ENCODE results near the gene ZNF598.
"Not testable (repeated sequence)": the region's sequence is repeated elsewhere in the genome, so short reads cannot be mapped to it uniquely, and the experiment has no call there.

The ZNF598 gene

DNA sequence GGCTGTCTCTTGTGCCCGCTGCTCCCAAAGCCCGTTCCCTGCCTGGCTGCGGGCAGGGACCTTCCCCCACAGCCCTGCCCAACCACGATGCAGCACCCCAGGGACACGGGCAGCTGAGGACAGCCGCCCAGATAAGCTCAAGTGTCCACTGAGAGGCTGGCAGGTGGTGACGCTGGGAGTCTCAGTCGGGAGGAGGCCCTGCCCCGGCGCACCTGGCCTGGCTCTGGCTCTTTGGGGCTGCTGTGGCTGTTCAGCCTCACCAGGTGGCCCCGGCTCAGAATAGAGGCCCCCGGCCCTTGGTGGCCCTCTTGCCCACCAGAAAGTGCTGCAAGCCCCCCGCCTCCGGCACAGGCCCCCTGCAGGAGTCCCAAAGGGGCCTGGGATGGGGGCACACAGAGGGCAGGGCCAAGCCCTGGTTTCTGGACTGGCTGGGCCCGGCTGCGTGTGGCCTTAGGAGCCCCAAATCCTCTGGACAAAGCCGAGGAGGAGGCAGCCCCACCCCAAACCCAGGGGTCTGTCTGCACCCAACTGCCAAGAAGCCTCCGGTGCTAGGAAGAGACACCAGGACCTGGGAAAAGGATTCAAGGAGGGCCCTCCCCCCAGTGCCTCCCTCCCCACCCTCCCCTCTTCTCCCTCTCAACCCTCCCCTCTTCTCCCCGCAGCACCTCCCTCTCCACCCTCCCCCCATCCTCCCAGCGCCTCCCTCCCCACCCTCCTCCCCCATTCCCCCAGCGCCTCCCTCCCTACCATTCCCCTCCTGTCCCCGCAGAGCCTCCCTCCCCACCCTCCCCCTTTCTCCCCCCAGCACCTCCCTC, 32.8 kb upstream of the ZNF598 start:
- in situ Hi-C loops (cut with HindIII; ENCODE audit: low pct_ligation_motif_present, low pct_unique_long_range_greater_than_20kb, low sequenced_read_pairs): no loop called here
- no peak for DNase-seq

- in situ Hi-C loops (cut with HindIII; ENCODE audit: low pct_ligation_motif_present, low pct_unique_long_range_greater_than_20kb, low sequenced_read_pairs): no loop called here
- DNase-seq: no peak
These were observed 31.3 kb upstream of the ZNF598 start for GRCh38 chr16:2040787-2041522.

DNA sequence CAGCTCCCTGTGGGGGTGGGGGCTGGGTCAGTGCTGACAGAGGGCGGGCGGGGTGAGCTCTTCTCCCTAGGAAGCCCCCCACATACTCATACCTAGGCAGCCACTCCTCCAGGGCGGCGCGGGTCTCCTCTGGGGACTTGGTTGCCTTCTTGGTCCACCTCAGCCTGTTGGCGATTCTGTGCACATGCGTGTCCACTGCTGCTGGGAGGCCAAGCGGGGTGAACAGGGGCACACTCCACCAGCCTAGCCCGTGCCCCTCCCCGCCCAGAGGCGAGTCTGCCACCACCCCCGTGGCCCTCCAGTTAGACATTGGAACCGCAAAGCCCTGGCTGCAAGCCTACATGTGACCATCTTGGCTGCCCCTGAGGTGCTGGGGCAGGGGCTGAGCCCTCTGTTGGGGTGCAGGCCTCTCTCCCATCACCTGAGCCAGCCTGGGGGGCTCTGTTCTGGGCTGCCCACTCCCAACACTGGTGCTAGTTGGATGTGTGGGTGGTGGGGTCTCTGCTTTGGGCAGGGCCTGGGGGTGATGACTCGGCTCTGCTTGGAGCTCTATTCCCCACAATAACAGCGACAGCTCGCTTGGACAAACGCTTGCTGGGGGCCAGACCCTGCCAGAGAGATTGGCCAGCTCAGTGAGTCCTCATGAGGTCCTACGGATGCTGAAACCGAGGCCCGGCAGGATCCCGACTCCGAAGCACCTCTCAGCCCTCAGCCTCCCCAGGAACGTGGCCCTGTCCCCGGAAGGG, 30.6 kb upstream of the ZNF598 start:
- in situ Hi-C loops (cut with HindIII; ENCODE audit: low pct_ligation_motif_present, low pct_unique_long_range_greater_than_20kb, low sequenced_read_pairs): no loop called here

GRCh38 chr16:2039274-2040031, 29.8 kb upstream of the ZNF598 start:
- no peak for DNase-seq
- in situ Hi-C loops (cut with HindIII; ENCODE audit: low pct_ligation_motif_present, low pct_unique_long_range_greater_than_20kb, low sequenced_read_pairs): loop anchor here (10.0 kb wide), 1 partner anchor 125 kb away; no protein-coding TSS in a partner anchor

More for the DNA sequence above, 30.6 kb upstream of the ZNF598 start:
- DNase-seq: no peak

- in situ Hi-C loops (cut with HindIII; ENCODE audit: low pct_ligation_motif_present, low pct_unique_long_range_greater_than_20kb, low sequenced_read_pairs): loop anchor here (10.0 kb wide), 1 partner anchor 126 kb away; no protein-coding TSS in a partner anchor
- no peak for DNase-seq
These were observed 29.0 kb upstream of the ZNF598 start for GRCh38 chr16:2038382-2039231.

DNA sequence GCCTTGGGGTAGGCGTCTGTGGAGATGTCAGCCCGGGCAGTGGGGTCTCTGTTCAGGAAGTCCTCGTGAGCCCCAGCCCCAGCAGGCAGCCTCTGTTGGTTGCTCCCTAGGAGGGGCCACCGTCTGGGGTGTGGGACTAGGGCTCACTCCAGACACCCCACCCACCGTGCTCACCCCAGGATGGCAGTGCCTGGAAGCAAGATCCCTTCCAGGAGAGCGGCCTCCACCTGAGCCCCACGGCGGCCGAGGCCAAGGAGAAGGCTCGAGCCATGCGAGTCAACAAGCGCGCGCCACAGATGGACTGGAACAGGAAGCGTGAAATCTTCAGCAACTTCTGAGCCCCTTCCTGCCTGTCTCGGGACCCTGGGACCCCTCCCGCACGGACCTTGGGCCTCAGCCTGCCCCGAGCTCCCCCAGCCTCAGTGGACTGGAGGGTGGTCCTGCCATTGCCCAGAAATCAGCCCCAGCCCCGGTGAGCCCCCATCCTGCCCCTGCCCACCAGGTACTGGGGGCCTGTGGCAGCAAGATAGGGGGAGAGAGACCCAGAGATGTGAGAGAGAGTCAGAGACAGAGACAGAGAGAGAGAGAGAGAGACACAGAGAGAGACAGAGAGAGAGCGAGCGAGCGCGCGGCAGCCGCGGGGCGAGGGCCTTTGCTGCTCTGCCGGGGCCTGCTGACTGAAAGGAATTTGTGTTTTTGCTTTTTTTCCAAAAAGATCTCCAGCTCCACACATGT, 28.2 kb upstream of the ZNF598 start:
- in situ Hi-C loops (cut with HindIII; ENCODE audit: low pct_ligation_motif_present, low pct_unique_long_range_greater_than_20kb, low sequenced_read_pairs): loop anchor here (10.0 kb wide), 1 partner anchor 127 kb away; no protein-coding TSS in a partner anchor
- DNase-seq: no peak

- in situ Hi-C loops (cut with HindIII; ENCODE audit: low pct_ligation_motif_present, low pct_unique_long_range_greater_than_20kb, low sequenced_read_pairs): loop anchor here (10.0 kb wide), 1 partner anchor 128 kb away; no protein-coding TSS in a partner anchor
- no peak for DNase-seq
These were observed 27.5 kb upstream of the ZNF598 start for GRCh38 chr16:2037115-2037514.

GRCh38 chr16:2036200-2036966, 26.8 kb upstream of the ZNF598 start:
- no peak for DNase-seq
- in situ Hi-C loops (cut with HindIII; ENCODE audit: low pct_ligation_motif_present, low pct_unique_long_range_greater_than_20kb, low sequenced_read_pairs): loop anchor here (10.0 kb wide), 1 partner anchor 128 kb away; no protein-coding TSS in a partner anchor

- in situ Hi-C loops (cut with HindIII; ENCODE audit: low pct_ligation_motif_present, low pct_unique_long_range_greater_than_20kb, low sequenced_read_pairs): loop anchor here (10.0 kb wide), 1 partner anchor 129 kb away; no protein-coding TSS in a partner anchor
These were observed 26.0 kb upstream of the ZNF598 start for GRCh38 chr16:2035431-2036199.

GRCh38 chr16:2034696-2035430, 25.2 kb upstream of the ZNF598 start:
- in situ Hi-C loops (cut with HindIII; ENCODE audit: low pct_ligation_motif_present, low pct_unique_long_range_greater_than_20kb, low sequenced_read_pairs): loop anchor here (10.0 kb wide), 1 partner anchor 130 kb away; no protein-coding TSS in a partner anchor
- DNase-seq: no peak

More at GRCh38 chr16:2035431-2036199, 26.0 kb upstream of the ZNF598 start:
- no peak for DNase-seq

- not testable (repeated sequence) for DNase-seq
- in situ Hi-C loops (cut with HindIII; ENCODE audit: low pct_ligation_motif_present, low pct_unique_long_range_greater_than_20kb, low sequenced_read_pairs): loop anchor here (10.0 kb wide), 1 partner anchor 131 kb away; no protein-coding TSS in a partner anchor
These were observed 24.5 kb upstream of the ZNF598 start for GRCh38 chr16:2033909-2034695.

GRCh38 chr16:2033057-2033908, 23.7 kb upstream of the ZNF598 start:
- no peak for DNase-seq
- in situ Hi-C loops (cut with HindIII; ENCODE audit: low pct_ligation_motif_present, low pct_unique_long_range_greater_than_20kb, low sequenced_read_pairs): loop anchor here (10.0 kb wide), 1 partner anchor 132 kb away; no protein-coding TSS in a partner anchor
